Muscle layer of duodenum (tissue), 2 donors: ENCODE measurements around the gene ACACB.
A peak's percentile ranks its signal among the peaks of the same experiment; 100 is the strongest.

Source experiments
- H3K27ac ChIP-seq: one replicate; pipeline ENCODE4 v1.7.0; 2013; ENCODE audit warnings: mild to moderate bottlenecking, low read length
- H3K27me3 ChIP-seq: one replicate; pipeline ENCODE4 v1.7.0; 2013; ENCODE audit warnings: low read depth, mild to moderate bottlenecking, control low read depth, low read length
- H3K36me3 ChIP-seq, 2 donors: one replicate each; pipeline ENCODE4 v1.7.0; 2013; ENCODE audit warnings: low read length in 2 of 2, control low read depth in 1 of 2, mild to moderate bottlenecking in 1 of 2; ENCODE audit not compliant: insufficient read depth in 2 of 2, control insufficient read depth in 1 of 2
- H3K4me1 ChIP-seq, 2 donors: one replicate each; pipeline ENCODE4 v1.7.0; 2013; ENCODE audit warnings: low read length in 2 of 2, mild to moderate bottlenecking in 2 of 2, control low read depth in 1 of 2, moderate library complexity in 1 of 2; ENCODE audit not compliant: insufficient read depth in 2 of 2, control insufficient read depth in 1 of 2
- H3K4me3 ChIP-seq, 2 donors: one replicate each; pipeline ENCODE4 v1.7.0; 2013; ENCODE audit warnings: low read length in 2 of 2, low read depth in 1 of 2, mild to moderate bottlenecking in 1 of 2
- H3K9me3 ChIP-seq, 2 donors: one replicate each; pipeline ENCODE4 v1.7.0; 2013; ENCODE audit warnings: low read length in 2 of 2, control low read depth in 1 of 2, mild to moderate bottlenecking in 1 of 2; ENCODE audit not compliant: control insufficient read depth in 1 of 2
- donor health status: healthy.

The ACACB gene

DNA sequence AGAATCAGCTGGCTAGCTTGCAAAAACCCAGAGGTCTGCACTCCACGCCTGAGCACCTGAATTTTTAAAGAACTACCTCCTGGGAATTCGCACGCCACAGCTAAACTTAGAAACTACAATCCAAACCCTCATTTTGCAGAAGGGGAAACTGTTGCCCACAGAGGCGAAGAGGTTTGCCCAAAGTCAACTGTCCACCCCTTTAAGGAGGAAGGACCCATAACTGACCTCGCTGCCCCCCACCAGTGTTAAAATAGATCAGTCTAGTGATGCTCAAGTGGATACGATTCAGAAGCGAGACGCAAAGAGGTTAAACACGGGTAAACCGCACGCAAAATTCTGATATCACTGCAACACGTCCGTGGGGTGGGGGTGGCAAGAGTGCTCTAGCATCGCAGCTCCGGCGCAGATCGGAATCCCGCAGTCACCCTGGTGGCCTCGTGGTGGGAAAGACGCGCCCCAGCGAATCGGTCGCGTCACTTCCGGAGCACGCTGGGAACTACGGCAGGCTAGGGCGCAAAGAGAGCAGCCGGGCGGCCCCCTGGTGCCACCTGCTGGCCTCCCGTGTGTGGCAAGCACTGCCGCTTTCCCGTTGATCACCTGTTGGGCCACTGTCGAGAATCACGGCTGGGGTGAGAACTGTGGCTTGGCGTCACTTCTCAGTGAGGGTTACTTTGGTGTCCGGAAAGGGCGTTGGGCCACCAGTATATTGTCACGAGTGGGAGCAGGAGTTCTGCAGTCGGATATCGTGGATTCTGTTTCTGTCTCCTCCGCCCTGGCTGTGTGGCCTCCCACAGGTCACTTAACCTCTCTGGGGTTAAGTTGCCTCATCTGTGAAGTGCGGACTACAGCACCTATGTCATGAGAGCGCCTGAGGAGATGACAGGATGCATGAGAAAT, 23.1 kb upstream of the ACACB start, which contains the start of gene ALKBH2:
Gene ALKBH2 (minus strand): TSS at position 451 of the 897 bp plus-strand sequence. CDS start 686 bp downstream, outside the sequence.
- Histone ChIP-seq H3K36me3 (peaks cover under 1 to 23% of the 10 kb centered on the region in 2 donors), H3K4me1 (peaks cover 12 to 23% of the 10 kb centered on the region in 2 donors), H3K9me3 (no peaks in the 10 kb centered on the region), H3K4me3 (peak within 1 kb of the TSS; percentile 74 to 95), H3K27me3 (no peaks in the 10 kb centered on the region), H3K27ac (peak within 1 kb of the TSS; percentile 87)

DNA sequence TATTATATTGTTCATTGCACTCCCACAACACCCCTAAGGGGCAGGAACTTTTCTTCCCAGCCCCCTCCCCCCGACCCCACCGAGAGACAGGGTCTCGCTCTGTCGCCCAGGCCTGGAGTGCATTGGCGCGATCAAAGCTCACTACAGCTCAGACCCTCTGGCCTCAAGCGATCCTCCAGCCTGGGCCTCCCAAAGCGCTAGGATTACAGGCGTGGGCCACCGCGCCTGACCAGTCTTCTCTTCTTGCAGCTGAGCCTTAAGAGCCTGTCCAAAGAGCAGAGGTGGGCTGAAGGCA, 19.3 kb upstream of the ACACB start:
- Histone ChIP-seq H3K27ac (no peak overlapping the region), H3K4me1 (peaks cover 10 to 37% of the 10 kb centered on the region in 2 donors), H3K27me3 (no peaks in the 10 kb centered on the region), H3K36me3 (peaks cover under 1 to 3% of the 10 kb centered on the region in 2 donors), H3K4me3 (peak overlapping the region in 1 of 2 donors; percentile 79), H3K9me3 (no peaks in the 10 kb centered on the region)

DNA sequence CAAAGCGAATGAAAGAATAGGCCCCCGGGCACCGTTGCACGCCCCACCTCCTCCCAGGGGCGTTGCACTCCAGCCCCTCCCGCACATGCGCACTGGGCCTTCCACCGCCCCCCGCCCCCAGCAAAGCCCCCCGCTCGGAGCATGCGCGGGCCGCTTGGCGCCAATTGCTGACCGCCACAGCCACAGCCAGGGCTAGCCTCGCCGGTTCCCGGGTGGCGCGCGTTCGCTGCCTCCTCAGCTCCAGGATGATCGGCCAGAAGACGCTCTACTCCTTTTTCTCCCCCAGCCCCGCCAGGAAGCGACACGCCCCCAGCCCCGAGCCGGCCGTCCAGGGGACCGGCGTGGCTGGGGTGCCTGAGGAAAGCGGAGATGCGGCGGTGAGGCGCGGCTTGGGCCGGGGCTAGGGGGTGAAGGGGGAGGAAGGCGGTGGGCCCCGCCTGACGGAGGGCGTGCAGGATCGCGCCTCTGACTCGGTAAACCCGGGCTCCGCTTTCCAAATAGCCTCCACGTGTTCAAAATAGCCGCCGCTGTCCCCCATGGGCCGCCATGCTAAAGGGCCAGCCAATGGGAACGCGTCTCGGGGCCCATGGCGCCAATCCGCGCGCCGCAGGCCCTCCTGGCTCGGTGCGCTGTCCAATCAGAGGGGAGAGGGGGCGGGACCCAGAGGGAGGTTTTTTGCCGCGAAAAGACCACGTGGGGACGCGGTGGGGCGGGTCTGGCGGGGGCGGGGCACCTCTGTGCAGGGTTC, 18.8 kb upstream of the ACACB start, which contains the start of gene UNG:
Gene UNG (plus strand): TSS at position 163 of the 748 bp plus-strand sequence. CDS start 83 bp downstream, at position 246.
- Histone ChIP-seq H3K4me3 (peak within 1 kb of the TSS; percentile 79 to 93), H3K27me3 (no peaks in the 10 kb centered on the region), H3K4me1 (peaks cover 5 to 32% of the 10 kb centered on the region in 2 donors), H3K27ac (peak within 1 kb of the TSS; percentile 62), H3K36me3 (peaks cover 3 to 5% of the 10 kb centered on the region in 2 donors), H3K9me3 (no peaks in the 10 kb centered on the region)

DNA sequence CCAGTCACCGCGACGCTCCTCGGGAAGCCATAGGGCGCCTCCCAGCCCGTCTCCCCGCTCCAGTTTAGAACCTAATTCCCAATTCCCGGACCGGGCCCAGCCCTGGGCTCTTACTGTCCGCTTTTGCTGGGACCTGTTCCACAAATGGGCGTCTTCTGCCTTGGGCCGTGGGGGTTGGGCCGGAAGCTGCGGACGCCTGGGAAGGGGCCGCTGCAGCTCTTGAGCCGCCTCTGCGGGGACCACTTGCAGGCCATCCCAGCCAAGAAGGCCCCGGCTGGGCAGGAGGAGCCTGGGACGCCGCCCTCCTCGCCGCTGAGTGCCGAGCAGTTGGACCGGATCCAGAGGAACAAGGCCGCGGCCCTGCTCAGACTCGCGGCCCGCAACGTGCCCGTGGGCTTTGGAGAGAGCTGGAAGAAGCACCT, 18.2 kb upstream of the ACACB start:
- Histone ChIP-seq H3K4me3 (peak overlapping the region; percentile 79 to 93), H3K4me1 (peaks cover 0 to 26% of the 10 kb centered on the region in 2 donors), H3K36me3 (peaks cover 3 to 10% of the 10 kb centered on the region in 2 donors), H3K27me3 (no peaks in the 10 kb centered on the region), H3K9me3 (no peaks in the 10 kb centered on the region), H3K27ac (peak overlapping the region; percentile 62)

DNA sequence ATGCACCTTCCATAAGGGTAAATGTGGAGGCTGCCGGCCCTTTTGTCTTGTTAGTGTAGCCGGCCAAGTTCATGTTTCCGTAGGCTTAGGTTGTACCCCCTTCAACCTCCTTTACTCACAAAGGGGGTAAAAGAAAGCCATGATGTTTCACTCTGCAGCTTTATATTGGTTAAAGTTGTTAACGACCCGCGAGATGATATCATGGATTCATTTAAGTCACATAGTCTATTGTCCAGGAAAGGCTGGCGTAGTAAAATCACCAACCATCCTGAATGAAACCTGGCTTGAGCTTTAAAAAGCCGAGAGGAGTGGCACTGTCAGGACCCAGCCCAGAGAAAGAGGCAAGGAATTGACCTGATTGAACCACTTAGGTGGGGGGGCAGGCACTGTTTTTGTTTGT, 17.7 kb upstream of the ACACB start:
- Histone ChIP-seq H3K4me1 (peaks cover 0 to 25% of the 10 kb centered on the region in 2 donors), H3K27me3 (no peaks in the 10 kb centered on the region), H3K4me3 (peak overlapping the region; percentile 79 to 93), H3K9me3 (no peaks in the 10 kb centered on the region), H3K27ac (peak overlapping the region; percentile 62), H3K36me3 (peaks cover 3 to 15% of the 10 kb centered on the region in 2 donors)

DNA sequence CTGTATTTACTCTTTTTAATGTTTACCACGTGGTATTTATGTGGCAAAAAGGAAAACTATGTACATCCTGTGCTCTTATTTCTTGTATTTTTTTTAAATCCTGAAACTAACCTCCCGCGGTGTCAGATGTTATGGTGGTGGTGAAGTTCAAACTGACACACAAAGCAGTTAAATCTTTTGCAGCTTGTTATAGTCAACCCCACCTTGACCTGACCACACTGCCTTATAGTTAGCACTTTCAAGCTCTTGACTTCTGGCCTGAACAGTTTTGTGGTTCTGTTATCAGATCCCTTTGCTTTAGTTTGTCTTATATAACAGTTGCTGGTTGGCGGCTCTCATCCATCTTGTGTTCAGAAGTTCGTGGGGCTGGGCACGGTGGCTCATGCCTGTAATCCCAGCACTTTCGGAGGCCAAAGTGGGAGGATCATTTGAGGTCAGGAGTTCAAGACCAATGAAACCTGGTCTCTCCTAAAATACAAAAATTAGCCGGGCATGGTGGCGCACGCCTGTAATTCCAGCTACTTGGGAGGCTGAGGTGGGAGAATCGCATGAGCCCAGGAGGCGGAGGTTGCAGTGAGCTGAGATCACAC, 16.9 kb upstream of the ACACB start:
- Histone ChIP-seq H3K27me3 (no peaks in the 10 kb centered on the region), H3K27ac (peak overlapping the region; percentile 62), H3K36me3 (peaks cover 8 to 24% of the 10 kb centered on the region in 2 donors), H3K4me1 (peaks cover 0 to 25% of the 10 kb centered on the region in 2 donors), H3K4me3 (peak overlapping the region; percentile 79 to 93), H3K9me3 (no peaks in the 10 kb centered on the region)

DNA sequence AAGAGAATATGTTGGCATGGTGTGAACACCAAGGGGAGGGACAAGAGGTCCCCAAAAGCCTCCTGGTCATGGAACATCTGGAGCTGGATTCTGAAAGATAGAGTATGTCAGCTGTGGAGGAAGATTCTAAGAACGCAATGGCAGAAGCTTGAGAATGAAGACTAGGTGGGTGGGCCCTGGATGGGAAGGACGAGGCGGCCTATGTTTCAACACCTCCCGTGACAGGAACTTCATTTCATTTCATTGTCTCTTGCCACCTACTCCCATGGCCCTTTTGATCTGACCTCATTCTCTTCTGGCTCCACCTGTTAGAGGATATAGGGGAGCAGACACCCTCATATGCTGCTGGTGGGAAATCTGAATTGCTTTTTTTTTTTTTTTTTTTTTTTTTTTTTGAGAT, 15.6 kb upstream of the ACACB start:
- Histone ChIP-seq H3K4me3 (no peak overlapping the region), H3K27me3 (no peaks in the 10 kb centered on the region), H3K4me1 (peaks cover 0 to 25% of the 10 kb centered on the region in 2 donors), H3K36me3 (peaks cover 17 to 36% of the 10 kb centered on the region in 2 donors), H3K27ac (no peak overlapping the region), H3K9me3 (no peaks in the 10 kb centered on the region)

DNA sequence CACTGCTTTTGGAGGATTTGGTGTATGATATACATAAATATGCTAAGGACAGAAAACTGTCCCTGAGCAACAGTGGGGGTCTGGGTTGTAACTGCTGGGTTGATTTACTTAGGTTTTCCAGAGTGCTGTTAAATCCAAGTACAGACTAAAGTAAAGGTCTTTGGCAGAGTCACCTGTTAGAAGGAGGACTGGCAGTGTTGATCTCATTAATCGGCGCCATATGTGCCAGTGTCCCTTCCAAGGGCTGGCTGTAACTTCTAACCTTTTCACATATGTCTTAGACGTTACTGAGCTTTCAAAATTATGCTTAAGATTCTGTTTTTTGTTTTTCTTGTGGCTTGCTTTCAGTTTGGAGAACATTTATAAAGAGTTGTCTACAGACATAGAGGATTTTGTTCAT, 13.9 kb upstream of the ACACB start:
- Histone ChIP-seq H3K27ac (no peak overlapping the region), H3K9me3 (no peaks in the 10 kb centered on the region), H3K27me3 (no peaks in the 10 kb centered on the region), H3K4me1 (peaks cover 0 to 21% of the 10 kb centered on the region in 2 donors), H3K36me3 (peaks cover 23 to 46% of the 10 kb centered on the region in 2 donors), H3K4me3 (no peak overlapping the region)

DNA sequence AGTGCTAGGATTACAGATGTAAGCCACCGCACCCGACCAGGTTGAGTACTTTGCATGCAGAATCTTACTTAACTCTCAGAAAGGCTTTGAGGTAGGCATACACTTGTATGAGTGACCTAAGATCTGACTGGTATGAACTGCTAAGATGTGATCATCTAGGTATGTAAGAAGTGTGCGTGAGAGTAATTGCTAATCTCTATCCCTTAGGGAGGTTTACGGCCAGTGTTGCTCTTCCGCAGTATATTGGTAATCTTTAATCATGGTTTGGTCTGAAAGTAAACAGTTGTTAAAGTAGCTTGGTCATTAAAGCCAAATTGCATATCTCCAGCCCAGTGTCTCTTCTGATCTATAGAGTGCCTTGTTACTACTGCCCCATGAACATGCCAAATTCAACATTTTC, 11.2 kb upstream of the ACACB start:
- Histone ChIP-seq H3K27ac (no peak overlapping the region), H3K36me3 (peaks cover 23 to 61% of the 10 kb centered on the region in 2 donors), H3K27me3 (no peaks in the 10 kb centered on the region), H3K4me1 (peaks cover 0 to 4% of the 10 kb centered on the region in 2 donors), H3K4me3 (no peak overlapping the region), H3K9me3 (no peaks in the 10 kb centered on the region)

DNA sequence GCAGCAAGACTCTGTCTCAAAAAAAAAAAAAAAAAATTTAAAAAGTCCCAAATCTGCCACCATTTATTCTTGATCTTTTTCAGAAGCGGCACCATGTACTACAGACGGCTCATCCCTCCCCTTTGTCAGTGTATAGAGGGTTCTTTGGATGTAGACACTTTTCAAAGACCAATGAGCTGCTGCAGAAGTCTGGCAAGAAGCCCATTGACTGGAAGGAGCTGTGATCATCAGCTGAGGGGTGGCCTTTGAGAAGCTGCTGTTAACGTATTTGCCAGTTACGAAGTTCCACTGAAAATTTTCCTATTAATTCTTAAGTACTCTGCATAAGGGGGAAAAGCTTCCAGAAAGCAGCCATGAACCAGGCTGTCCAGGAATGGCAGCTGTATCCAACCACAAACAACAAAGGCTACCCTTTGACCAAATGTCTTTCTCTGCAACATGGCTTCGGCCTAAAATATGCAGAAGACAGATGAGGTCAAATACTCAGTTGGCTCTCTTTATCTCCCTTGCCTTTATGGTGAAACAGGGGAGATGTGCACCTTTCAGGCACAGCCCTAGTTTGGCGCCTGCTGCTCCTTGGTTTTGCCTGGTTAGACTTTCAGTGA, 6.5 kb upstream of the ACACB start:
- H3K4me3 ChIP-seq: no peak overlapping the region
- no peaks in the 10 kb centered on the region for H3K9me3 ChIP-seq
- peaks cover 13 to 34% of the 10 kb centered on the region in 2 donors for H3K36me3 ChIP-seq
- H3K27me3 ChIP-seq: no peaks in the 10 kb centered on the region
- H3K27ac ChIP-seq: peak overlapping the region; percentile 72
- peaks cover 0 to 36% of the 10 kb centered on the region in 2 donors for H3K4me1 ChIP-seq
